Stimulated activated effector memory CD8-positive, alpha-beta T cell treated with anti-CD3 and anti-CD28 coated beads, Interleukin-12 subunit alpha, Interleukin-12 subunit beta, amount 100 ng/mL, for 72 hours (primary cell): ENCODE measurements around the gene GRM8.

Experiments
- ATAC-seq: fragments of 150-1000 bp; cut with Tn5 transposase; 2 replicates; pipeline ENCODE4 v1.10.0; 2021
- DNase-seq, 2 donors: peaks; one replicate each; pipeline ENCODE4 v3.0.0; 2021 to 2022; ENCODE audit warnings: low spot score in 2 of 2
- H3K27ac Mint-ChIP-seq: one replicate; pipeline ENCODE4 v1.8.0; 2022; ENCODE audit warnings: mild to moderate bottlenecking, mixed read lengths
- H3K36me3 Mint-ChIP-seq: one replicate; pipeline ENCODE4 v1.8.0; 2022; ENCODE audit warnings: mild to moderate bottlenecking, mixed read lengths
- H3K4me1 Mint-ChIP-seq: one replicate; pipeline ENCODE4 v1.8.0; 2022; ENCODE audit warnings: mixed read lengths
- H3K4me3 Mint-ChIP-seq: one replicate; pipeline ENCODE4 v1.8.0; 2022; ENCODE audit warnings: mild to moderate bottlenecking, mixed read lengths
- H3K9me3 Mint-ChIP-seq: one replicate; pipeline ENCODE4 v1.8.0; 2022; ENCODE audit warnings: mixed read lengths

The GRM8 gene

DNA sequence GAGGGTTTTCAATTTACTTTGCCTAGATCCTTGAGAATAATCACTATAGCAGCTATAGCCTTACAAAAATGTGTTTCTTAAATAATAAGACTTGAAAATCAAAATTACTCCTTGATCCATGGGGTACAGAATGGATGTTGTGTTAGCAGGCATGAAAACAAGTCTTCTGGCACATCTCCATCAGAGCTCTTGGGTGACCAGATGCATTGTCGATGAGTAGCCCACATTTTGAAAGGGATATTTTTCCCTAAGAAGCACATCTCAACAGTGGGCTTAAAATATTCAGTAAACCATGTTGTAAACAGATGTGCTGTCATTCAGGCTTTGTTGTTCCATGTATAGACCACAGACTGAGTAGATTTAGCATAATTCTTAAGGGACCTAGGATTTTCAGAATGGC lies 827.8 kb downstream of the GRM8 start:
- ATAC-seq (no peak), DNase-seq (no peak)
- Mint-ChIP-seq H3K9me3 (peaks cover 5% of the 10 kb centered on the region), H3K4me3 (no peak overlapping the region), H3K27ac (no peak overlapping the region), H3K36me3 (no peaks in the 10 kb centered on the region), H3K4me1 (no peaks in the 10 kb centered on the region)

DNA sequence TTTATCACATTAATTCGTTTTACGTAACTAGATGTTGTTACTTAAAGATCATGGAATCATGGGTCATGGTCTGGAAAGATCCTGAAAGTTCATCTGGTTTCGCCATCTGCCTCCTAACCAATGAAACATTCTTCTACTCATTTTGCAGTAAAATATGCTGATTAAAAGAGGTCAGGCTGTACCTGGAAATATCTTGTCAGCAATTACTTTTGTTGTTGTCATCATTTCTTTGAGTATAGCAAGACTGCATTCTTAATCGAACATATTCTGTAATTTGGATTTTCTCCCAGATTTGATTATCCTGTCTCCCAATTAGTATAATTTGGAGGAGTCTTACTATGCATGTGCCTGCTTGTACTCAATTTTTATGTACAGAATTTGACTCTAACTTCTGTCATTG lies 833.7 kb downstream of the GRM8 start:
- Mint-ChIP-seq H3K9me3 (no peaks in the 10 kb centered on the region), H3K4me1 (no peaks in the 10 kb centered on the region), H3K4me3 (no peak overlapping the region), H3K36me3 (no peaks in the 10 kb centered on the region), H3K27ac (no peak overlapping the region)
- DNase-seq (no peak), ATAC-seq (no peak)

DNA sequence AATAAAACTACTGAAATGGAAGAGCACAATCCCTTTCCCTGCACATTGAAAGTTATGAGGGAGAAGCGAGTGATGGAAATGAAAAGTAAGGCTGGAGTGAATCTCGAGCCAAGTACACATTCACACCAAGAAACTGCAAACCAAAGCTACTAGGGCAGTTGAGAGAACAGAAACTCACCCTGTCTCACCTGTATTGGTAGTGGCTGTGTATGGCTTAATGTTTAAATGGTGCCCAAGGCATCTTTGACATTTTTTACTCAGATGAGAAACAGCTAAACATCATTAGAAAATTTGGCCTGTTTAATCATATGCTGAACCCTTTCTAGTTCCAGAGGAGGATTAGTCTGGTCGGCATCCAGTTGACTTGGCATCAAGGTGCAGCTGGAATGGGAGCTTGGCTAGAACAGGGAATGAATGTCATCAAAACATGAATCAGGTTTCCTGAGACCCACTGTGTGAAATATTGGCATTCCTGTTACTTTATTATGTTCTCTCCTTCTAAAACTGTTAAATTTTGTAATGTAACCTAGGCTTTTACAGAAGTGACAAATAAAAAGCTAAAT lies 840.8 kb downstream of the GRM8 start:
- ATAC-seq (no peak), DNase-seq (no peak)
- Mint-ChIP-seq H3K4me3 (no peak overlapping the region), H3K27ac (no peak overlapping the region), H3K9me3 (no peaks in the 10 kb centered on the region), H3K4me1 (no peaks in the 10 kb centered on the region), H3K36me3 (no peaks in the 10 kb centered on the region)

DNA sequence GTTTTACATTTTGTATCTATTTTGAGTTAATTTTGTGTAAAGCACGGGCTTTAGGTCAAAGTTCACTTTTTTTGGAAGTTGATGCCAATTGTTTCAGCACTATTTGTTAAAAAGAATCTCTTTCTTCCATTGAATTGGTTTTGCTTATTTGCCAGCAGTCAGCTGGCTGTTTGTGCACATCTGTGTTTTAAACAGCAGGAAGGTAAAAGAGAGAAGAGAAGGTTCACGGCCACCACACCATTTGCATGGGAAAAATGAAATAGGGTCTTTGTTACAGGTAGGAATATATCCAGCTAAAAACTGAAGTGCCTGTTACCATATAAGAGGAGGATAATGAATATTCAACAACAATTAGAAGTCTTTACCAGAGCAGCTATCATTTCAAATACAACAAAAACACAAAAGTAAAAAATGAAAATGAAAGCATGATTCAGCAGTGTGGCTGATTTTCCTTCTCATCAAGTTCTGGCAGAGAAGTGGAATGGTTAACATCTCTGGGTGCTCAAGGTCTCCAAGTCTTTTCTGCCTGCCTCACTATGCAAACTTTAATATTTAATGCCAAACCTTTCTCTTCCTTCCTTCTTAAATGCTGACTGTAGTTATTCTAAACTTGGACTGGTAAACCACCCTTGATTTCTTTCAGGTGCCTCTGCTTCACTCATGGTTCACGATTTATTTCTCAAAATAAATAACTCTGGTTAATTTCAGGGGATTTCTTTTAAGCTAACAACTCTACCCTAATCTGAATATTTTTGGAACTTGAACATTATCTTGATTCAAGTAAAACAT lies 841.5 kb downstream of the GRM8 start:
- Mint-ChIP-seq H3K9me3 (no peaks in the 10 kb centered on the region), H3K36me3 (no peaks in the 10 kb centered on the region), H3K4me1 (no peaks in the 10 kb centered on the region), H3K27ac (no peak overlapping the region), H3K4me3 (no peak overlapping the region)
- DNase-seq (no peak), ATAC-seq (no peak)

DNA sequence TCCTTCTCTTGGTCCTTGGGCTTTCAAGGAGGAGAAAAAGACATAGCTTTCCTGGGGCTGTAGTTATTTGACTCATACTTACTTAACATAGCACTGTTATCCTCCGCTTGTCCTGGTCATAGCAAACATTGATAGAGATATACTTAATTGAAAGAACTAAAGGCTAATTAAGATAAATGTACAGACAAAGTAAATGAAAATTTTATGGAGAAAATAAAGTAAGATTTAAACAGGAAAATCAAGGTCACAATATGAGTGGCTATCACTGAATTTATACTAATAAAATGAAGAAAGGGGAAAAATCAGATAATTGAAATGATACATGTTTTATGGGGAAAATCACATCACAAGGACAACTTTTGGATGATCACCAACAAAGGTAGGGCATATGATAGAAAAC lies 849.7 kb downstream of the GRM8 start:
- Mint-ChIP-seq H3K9me3 (peaks cover 7% of the 10 kb centered on the region), H3K27ac (no peak overlapping the region)
- no peak for DNase-seq

DNA sequence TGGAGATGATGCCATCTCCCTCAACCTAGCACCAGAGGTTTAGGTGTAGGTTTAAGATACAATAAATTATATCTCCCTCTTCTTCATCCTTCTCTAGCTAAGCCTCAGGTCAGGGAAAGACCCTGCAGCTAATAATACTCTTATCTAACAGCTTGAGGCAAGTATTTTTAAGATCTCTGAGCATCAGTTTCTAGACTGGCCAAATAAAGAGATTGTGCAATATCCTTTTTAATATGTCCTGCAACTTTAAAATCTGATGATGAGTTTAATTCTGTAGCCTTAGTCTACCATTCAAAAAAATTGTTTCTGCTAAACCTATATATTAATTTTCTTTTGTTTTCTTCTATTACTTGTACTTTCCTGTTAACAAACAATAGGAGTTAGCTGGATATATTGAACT lies 850.8 kb downstream of the GRM8 start:
- Mint-ChIP-seq H3K4me1 (no peaks in the 10 kb centered on the region), H3K9me3 (peaks cover 7% of the 10 kb centered on the region), H3K27ac (no peak overlapping the region), H3K36me3 (no peaks in the 10 kb centered on the region), H3K4me3 (no peak overlapping the region)
- ATAC-seq (no peak), DNase-seq (no peak)

More for the DNA sequence above, 849.7 kb downstream of the GRM8 start:
- Mint-ChIP-seq H3K36me3 (no peaks in the 10 kb centered on the region), H3K4me1 (no peaks in the 10 kb centered on the region), H3K4me3 (no peak overlapping the region)
- no peak for ATAC-seq

DNA sequence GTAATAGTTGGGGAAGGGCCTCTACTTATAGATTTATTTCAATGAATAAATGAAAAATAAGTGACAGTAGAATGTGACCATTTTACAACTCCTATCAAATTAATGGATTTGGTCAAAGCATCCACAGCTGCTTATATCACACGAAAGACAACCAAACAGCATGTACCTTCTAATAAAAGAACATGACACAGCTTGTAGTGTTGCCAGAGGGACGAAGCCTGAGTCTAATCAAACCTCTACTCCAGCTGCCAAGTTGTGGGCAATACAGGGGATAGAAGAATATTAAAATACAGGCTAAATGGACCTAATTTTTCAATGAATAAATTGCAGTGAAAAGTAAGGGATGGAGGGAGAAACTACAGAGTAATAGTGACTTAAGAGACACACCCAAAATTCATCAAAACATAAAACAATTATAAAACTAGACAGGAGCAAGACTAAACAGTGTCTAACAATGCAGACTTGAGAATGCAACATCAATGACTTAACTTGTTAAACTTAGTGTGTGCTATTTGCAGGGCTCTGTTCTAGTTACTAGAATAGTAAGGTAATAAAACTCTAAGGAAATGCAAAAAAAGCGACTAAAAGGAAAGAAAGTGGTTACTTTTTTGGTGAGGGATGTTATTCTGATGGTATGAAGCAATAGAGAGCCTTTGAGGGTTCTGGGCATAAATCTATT lies 853.8 kb downstream of the GRM8 start:
- no peak for DNase-seq

DNA sequence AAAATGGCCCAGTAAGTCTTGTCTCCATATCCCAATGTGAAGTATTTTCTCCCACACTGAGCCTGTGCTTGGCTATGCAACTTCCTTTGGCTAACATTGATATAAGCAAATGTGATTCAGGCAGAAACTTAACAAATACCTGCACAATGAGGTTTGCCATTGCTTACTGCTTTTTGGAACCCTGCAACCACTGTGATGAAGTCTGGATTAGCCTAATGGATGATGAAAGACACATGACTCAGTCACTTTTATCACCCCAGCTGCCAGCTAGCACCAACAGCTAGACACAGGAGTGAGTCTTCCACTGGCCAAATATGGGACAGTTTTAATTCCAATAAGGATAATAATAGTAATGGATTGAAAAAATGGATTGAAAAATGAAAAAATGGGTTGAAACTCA lies 854.5 kb downstream of the GRM8 start:
- Mint-ChIP-seq H3K36me3 (no peaks in the 10 kb centered on the region), H3K4me1 (no peaks in the 10 kb centered on the region), H3K4me3 (no peak overlapping the region), H3K9me3 (peaks cover 8% of the 10 kb centered on the region), H3K27ac (no peak overlapping the region)
- ATAC-seq, result no peak
- DNase-seq, result no peak

More for the DNA sequence above, 853.8 kb downstream of the GRM8 start:
- Mint-ChIP-seq H3K9me3 (peaks cover 7% of the 10 kb centered on the region), H3K36me3 (no peaks in the 10 kb centered on the region), H3K27ac (no peak overlapping the region), H3K4me1 (no peaks in the 10 kb centered on the region), H3K4me3 (no peak overlapping the region)
- ATAC-seq, result no peak

DNA sequence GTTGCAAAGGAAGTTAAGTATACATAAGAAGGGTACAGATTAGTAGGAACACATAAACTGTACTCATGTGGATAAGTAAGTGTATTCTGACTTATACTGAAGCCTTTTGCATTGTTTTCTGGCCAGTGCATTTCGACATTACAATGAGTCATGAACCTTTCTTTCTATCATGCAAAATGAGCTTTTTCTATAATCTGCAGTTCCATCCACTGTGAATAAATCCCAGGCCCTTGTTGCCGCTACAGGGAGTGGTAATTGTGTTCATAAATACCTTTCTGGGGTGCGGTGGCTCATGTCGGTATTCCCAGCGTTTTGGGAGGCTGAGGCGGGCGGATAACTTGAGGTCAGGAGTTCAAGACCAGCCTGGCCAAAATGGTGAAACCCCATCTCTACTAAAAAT lies 858.3 kb downstream of the GRM8 start:
- H3K4me1 Mint-ChIP-seq, result no peaks in the 10 kb centered on the region
- H3K4me3 Mint-ChIP-seq, result no peak overlapping the region
- H3K27ac Mint-ChIP-seq, result no peak overlapping the region
- ATAC-seq (no peak), DNase-seq (no peak)
- H3K36me3 Mint-ChIP-seq, result no peaks in the 10 kb centered on the region
- H3K9me3 Mint-ChIP-seq, result peaks cover 22% of the 10 kb centered on the region
